HG03378 (cell line): ENCODE data around the gene INSYN2B.
"Not testable (repeated sequence)": the region's sequence is repeated elsewhere in the genome, so short reads cannot be mapped to it uniquely, and the experiment has no call there.

Experiments
- ATAC-seq: cut with Tn5 transposase; IDR thresholded peaks from one replicate; pipeline ENCODE4 v1.9.1; 2021; ENCODE audit warnings: mild to moderate bottlenecking, moderate library complexity; ENCODE audit not compliant: unreplicated experiment

Gene INSYN2B

DNA sequence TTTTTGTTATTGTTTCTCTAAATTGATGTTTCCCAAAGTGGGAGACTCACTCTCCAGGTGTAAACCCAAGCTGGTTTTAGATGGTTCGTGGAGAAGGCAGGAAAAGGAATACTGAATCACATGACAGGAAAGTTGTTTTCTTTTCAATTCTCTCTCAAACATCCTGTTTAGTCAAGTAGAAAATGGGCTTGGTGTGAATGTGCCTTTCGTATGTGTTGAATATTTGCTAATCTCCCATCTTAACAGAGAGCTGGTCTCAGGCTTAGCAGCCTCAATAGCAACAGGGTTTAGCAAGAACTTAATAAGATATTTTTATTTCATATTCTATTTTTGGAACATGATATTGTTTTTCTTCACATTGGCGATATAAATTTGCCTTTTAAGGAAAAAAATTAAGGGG is 119.7 kb downstream of the INSYN2B start:
- peak; percentile 55 for ATAC-seq

DNA sequence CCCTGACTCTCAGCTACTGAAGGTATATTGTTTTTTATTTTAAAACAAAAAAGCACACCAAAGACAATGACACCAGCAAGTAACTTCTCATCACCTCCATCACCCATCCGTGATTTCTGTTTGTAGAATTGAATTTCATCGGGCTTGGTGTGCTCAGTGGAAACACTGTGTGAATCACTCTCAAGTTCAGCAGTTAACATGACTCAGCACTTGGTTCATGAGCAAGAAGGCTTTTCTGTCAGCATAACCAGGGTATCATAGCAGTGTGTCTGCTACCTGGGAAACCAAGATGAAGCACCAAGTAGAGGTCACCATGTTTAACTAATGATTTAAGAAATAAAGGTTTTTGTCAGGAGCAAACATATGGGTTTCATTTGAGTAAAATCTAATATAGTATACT is 123.7 kb downstream of the INSYN2B start:
- ATAC-seq = no peak

DNA sequence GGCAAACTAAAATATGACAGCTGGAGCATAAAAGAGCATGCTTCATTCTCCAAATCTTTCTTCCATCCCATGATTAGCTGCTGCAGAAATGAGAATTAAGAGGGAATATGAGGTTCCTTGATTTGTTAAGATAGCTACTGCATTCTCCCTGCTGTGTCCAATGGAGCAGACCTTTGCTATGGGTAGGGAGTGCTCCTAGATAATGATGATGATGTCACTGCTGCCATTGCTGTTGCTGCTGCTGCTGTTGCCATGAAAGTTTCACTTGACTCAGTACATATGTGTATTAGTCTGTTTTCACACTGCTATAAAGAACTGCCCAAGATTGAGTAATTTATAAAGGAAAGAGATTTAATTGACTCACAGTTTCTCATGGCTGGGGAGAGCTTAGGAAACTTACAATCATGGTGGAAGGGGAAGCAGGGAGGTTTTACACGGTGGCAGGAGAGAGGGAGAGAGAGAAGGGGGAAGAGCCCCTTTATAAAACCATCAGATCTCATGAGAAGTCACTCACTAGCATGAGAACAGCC is 128.9 kb downstream of the INSYN2B start:
- no peak for ATAC-seq

DNA sequence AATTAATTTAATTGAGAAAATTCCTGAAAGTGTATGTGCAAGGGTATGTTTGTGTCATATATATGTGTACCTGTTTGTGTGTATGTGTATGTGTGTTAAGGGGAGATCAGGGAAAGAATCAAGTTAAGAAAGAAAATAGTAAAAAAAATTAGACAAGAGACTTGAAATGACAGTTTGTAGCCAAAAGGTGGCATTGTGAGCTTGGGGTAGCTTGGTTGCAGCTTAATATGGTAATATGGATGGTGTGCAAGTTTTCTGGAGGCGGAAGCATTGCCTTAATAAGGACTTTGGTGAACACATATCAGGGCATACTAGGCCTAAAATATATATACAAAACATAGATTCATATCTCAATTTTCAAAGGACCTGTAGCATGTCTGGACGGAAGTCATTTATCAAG is 129.9 kb downstream of the INSYN2B start:
- no peak for ATAC-seq

DNA sequence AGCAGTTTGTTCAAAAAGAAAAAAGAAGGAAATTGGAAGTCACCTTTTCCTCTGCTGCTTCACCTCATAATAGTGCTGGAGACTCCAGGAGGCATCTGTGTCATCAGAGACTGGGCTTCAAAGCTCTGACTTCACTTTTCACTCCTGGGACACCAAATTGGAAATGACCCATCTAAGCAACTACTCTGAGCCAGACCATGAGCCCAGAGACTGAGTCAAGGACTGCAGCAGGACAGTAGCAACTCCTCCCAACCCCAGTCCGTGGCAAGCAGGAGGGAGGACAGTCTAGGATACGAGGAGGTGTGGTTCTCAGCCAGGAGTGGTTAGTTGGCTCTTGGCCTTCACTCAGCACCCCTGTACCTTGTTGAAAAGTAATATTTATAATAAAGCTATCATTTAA is 131.5 kb downstream of the INSYN2B start:
- no peak for ATAC-seq

DNA sequence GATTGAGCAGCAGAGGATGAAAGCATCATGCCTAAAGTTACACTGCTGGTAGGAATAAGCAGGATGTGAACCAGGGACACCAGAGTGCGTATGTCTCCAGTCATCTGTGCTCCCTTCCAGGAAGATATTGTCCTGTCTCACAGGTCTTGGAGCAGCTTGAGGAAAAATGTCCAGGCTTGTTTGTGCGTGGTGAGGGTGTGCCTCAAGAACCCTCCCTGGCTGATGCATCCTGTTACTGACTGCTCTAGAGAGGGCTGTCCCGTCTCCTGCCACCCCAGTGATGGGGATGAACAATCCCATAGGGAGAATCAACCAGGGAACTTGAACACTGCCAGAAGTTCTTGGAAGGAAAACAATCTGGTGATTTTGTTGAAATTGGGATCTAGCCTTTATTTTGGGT is 132.0 kb downstream of the INSYN2B start:
- no peak for ATAC-seq

DNA sequence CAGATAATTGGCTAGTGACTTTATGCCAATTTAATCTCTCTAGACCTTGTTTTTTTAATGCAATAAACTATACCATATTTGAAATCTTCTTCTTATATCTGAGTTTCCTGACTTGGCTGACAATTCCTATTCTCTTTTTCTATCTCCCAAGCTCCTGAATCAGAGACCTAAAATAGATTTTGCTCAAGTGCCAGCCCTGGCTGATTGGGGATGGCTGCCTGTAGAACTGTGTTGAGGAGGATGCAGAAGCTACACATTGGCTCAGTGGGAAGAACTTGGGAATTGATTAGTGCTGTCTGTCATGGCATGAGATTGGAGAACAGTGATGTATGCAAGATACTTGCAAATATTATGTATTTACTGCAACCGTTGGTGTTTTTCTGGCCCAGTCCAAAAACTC is 132.8 kb downstream of the INSYN2B start:
- no peak for ATAC-seq

DNA sequence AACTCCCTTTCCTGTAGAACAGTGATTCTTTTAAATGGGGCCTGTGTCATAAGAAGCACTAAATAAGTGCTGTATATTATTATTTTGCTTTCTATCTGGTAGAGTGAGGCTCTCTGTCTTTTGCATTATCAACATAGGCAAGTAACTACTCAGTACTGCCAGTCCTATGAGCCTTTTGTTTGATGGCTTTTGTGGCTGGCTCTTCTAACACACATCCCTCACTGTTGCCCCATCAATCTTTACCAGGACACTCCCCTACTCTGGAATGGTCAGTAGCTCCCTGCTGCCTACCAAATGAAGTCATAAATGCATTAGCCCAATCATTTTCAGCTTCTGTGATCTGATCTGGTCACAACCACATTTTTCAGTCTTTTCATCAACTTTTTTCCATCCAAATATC is 137.6 kb downstream of the INSYN2B start:
- ATAC-seq = no peak

DNA sequence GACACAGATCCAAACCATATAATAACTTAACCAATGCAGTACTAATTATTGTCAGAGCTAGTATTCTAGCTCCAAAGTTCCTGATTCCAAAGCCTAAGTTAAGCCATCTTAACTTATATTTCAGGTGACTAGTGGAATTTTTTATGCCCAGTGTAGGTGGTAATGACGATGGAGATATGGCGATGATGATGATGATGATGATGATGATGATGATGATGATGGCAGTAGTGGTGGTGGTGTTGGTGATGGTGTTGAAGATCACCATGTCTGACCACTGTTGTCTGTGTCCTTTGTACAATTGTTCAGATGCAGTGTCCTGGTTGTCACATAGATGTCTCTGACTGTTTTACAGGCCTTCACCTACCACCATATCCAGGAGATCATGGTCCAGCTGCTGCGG is 139.9 kb downstream of the INSYN2B start:
- ATAC-seq = no peak

DNA sequence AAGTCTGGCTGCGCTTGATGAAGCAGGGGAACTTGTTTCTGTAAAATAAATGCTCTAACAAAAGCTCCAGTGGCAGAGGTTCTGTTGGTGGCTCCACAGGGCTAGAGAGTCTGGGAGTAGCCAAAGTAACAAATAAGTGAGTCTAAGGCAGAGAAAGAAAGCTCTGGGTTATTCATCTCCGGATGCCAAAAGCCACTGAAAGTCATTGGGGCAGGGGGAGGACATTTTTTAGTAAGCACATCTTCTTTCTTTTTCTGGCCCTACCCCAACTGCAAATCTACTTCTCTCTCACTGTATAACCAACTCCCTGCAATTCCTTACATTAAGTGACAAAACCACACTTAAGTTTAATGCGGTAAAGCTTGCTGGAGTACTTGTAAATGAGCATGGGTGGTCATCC is 141.6 kb downstream of the INSYN2B start:
- ATAC-seq = peak; percentile 84

DNA sequence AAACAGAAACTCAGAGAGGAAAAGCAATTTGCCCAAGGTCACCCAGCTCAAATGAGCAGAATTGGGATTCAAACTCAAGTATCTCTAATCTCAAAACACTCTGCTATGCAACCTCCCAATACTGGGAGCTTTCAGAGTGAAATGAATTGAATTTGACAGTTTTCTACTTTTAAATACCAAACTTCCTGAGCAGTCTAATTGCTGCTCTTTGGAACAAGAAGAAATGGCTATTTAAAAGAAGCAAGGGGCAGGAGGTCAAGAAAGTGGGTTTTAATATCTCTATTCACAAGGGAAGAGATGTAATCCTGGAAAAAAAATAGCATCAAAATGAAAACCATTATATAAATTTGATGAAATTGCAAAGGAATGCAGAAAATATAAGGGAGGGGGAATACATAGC is 142.6 kb downstream of the INSYN2B start:
- no peak for ATAC-seq

DNA sequence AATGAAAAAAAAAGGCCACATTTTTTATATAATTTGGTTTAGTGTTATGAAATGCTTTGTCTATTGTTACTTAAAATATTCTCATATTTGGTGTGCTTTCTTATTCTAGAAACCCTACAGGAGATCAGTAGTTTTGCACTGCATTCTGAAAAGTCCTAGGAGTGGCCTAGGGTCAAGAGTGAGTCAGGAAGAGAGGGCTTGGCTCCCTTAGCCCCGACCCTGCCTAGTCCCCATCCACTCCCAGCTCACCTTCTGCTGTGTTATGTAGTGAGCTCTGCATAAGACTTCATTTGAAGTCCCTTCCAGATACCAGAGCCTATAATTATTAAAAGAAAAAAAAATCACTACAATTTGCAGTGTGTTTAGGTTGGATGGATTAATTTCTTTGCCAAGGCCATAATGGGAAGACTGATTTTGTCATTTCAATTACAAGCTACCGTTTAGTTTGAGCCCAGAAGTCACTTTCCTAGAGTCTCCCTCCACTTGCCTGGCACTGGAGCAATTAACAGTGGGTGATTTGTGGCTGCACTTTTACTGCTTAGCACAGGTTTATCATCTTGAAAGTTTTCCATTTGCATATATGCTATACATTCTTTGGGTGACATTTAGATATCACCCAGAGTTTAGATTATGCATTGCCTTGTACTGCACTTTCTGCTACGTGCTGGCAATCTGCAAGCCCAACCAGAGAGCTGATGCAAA is 143.3 kb downstream of the INSYN2B start:
- ATAC-seq = no peak

DNA sequence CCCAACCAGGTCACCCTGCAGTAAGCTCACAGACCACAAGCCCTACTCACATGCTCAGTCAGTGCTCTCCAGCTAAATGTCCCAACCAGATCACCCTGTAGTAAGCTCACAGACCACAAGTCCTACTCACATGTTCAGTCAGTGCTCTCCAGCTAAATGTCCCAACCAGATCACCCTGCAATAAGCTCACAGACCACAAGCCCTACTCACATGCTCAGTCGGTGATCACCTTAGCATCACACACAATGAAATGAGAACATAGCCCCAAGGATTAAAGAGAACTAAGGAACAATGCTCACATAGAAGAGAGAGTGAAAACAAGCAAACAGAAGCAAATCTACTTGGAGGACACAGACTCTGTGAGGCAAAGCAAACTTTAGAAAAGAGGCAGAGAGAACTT is 145.8 kb downstream of the INSYN2B start:
- ATAC-seq = not testable (repeated sequence)

DNA sequence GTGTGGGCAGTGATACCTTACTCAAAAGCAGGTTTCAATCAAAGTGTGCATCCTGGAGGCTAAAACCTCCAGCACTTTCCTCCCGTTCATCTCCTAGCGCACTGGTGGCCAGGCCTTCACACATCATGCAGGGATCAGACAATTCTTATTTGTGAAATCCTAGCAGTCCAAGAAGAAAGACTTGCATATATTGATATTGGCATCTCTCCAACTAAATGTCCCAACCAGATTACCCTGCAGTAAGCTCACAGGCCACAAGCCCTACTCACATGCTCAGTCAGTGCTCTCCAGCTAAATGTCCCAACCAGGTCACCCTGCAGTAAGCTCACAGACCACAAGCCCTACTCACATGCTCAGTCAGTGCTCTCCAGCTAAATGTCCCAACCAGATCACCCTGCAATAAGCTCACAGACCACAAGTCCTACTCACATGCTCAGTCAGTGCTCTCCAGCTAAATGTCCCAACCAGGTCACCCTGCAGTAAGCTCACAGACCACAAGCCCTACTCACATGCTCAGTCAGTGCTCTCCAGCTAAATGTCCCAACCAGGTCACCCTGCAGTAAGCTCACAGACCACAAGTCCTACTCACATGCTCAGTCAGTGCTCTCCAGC is 146.5 kb downstream of the INSYN2B start:
- ATAC-seq = not testable (repeated sequence)

DNA sequence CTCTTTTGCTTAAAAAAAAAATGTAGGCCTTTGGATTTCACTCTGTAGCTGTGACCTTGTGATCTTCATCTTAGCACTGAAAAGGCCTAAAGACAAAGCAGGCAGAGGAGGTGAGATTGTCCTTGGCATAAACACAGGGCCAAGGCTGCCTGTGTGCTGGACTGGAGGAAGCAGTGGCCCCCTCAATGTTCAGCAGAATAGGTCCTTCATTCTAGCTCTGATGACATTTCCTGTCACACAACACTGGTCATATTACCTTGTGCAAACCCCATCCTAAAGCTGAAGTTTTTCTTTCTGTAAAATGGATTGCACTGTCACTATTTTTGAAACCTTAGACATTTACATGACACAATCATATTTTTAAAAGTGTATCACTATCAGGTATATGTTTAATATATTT is 147.4 kb downstream of the INSYN2B start:
- no peak for ATAC-seq

DNA sequence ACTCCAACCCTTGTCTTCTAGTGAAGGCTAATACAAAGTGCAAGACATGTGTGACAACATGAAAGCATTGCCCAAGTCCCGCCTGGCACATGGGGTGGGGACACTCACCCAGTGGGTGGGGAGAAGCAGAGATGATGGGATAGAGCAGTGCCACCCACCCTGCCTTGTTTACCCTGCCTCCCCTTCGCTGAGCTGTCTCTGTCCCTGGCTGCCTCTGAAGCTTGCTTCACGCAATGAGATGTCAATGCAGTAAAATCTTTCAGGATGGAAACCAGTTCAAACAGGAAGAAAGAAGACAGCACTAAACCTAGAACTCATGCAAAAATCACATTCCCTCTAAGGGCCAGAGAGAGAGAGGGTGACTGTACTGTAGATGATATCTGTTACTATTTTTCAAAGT is 148.0 kb downstream of the INSYN2B start:
- no peak for ATAC-seq

DNA sequence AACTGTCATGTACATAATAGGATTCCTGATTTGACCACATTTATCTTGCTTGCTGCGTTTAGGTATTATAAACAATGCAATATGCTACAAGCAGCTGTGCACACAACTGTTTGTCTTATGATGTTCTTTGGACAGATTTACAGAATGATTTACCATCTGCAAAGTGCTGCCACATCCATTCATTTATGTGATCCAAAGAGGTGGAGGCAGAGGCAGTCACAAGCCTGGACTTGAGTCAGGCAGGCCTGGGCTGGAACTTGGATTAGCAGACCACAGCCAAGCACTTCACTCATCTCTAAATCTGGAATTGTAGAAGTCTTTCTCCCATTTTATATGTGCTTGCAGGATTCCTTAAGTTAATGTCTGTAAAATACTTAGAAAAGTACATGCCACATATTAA is 149.0 kb downstream of the INSYN2B start:
- ATAC-seq = no peak

DNA sequence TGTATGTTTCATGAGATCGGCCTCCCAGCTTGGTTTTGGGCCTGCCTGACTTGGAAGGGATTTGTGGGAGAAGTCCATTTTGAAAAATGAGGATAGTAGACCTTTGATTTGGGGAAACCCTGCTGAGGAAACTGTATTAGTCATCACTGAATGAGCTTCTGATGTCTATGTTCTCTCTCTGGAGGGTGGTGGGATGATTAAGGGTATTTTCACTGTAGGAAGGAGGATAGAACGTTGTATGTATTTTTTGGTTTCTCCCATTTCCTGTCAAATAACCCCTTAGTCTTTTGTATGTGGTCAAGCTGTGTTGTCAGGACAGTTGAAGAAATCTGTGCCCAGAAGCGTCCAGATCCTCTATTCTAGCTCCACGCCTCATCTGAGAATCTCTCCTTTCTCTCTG is 151.9 kb downstream of the INSYN2B start:
- peak; percentile 64 for ATAC-seq

DNA sequence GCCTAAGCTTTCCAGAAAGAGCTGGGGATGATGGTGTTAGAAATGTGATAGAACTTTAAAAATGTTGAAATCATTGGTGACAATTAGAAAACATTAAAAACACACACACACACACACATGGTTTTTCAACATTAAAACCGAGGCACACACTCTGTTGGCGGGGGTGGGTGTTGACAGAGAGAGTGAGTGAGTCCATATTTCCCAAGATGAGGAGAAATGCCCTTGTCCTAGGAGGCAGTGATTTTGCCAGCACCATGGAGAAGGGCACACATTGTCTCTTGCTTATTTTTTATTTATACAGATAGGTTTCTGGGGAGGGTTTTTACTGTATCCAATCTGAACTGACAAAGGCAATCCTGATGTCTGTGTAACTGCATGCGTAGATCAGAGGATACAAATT is 152.5 kb downstream of the INSYN2B start:
- no peak for ATAC-seq

DNA sequence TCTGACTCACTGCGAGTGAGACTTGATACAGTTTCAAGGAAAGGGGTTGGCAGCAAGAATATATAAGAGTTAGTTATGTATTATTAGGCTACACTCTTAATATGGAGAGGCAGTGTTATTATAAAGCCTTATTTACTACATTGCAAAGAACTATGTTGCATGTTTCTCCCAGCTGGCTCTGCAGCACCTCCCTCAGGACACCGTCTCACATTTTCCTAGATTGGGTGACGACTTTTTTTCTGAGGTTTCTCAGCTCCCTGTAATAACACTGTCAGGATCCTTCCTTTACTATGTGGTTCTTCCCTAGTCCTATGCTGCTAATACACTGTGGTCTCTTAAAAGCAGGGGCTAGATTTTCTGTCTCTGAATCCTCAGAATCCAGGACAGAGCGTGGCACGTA is 153.7 kb downstream of the INSYN2B start:
- no peak for ATAC-seq

DNA sequence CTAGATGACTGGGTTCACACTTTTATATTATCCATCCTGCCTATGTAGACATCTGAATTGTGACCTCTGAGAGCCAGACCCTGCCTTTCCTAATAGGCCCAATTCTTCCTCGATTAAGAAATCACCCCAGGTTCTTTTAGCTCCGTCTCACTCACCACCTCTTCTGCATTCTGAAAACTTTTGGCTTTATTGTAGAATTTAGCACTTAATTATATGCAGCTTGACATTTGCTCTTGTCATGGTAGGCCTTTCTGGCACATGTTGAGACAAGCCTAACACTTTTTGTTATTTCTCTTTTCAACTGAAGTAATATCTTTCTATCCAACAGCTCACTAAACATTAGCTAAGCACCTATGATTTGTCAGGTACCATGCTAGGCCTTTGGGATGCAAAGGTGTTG is 163.3 kb downstream of the INSYN2B start:
- ATAC-seq = no peak

DNA sequence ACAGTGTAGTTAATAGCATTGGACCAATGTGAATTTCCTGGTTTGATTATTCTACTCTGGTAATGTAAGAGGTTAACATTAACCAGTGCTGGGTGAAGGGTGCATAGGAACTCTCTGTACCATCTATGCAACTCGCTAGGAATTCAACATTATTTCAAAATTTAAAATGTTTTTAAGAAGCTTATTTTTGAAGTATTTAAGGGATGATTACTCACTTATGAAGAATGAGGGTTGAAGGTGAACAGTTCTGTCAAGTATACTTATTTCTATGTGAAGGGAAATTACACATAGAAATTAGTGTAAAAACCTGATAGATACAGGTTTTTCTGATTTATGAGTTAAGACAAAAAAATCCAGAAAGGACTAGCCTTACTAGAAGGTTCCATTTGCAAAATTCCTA is 165.8 kb downstream of the INSYN2B start:
- ATAC-seq = no peak
